Activated gamma-delta T cell treated with Interleukin-2 at 50 U/mL for 16 hours (primary cell): ENCODE results near the gene CPA1.

ENCODE experiments used
- DNase-seq: peaks from one replicate; pipeline ENCODE4 v3.0.0-alpha.2; 2020

Gene CPA1

DNA sequence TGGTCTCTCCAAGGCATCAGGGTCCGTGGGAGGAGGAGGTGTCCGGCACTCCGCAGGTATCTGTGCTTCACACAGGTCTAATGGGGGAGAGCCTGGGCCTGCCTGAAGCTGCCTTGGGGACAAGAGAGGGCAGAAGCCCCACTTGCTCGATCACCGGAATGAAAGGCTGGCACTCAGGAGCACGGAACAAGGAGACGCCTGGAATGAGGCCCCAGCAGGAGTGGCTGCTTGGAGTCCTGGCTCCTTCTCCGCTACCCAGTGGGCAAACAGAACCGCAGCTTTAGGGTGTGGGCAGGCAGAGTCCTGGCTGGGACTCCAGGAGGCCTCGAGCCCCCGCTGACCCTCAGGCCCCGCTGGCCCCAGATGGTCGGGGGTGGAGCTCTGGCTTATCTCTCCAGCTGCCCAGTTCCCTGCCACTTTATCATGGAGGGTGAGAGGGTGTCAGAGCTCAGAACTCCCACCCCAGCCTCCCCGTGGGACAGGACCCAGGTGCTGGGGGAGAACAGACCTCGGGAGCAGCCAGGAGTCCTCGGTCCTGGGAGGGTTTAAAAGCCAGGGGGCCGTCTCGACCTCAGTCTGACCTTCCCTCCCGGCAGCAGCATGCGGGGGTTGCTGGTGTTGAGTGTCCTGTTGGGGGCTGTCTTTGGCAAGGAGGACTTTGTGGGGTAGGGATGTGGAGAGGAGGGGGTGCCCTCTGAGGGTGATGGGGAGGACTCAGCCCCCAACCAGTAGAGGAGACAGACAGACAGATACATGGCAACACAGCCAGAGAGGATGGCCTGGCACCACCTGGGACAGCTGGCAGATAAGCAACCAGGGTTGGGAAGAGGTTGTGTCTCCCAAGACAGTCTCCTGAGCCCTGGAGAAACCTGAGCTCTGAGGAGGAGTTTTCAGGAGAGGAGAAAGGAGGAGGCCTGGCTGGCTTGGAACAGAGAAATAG is at the start of gene CPA1:
CPA1 (plus strand) TSS at position 574 of the 940 bp plus-strand sequence; CDS start at position 601, 27 bp downstream.
- no peak for DNase-seq

- DNase-seq: no peak
Measured at GRCh38 chr7:130332259-130333053, 47.8 kb upstream of the CPA1 start.

DNA sequence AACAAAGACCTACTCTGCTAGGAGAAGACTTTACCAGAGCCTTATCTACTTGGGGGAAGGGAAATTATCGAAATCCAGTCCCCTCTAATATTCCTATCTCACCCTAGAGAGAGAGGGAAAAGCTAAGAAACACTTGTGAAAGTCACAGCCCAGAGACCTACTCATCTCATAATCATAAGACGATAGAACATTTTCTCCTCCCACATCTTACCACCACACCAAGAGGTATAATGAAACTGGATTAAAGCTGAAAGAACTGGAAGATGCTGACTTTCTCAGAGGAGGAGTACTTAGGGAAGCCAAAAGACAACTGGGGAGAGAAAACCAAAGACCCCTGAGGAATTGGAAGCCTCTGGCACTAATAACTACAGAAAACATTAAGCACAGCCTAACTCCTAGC is 46.5 kb upstream of the CPA1 start:
- DNase-seq: no peak

DNA sequence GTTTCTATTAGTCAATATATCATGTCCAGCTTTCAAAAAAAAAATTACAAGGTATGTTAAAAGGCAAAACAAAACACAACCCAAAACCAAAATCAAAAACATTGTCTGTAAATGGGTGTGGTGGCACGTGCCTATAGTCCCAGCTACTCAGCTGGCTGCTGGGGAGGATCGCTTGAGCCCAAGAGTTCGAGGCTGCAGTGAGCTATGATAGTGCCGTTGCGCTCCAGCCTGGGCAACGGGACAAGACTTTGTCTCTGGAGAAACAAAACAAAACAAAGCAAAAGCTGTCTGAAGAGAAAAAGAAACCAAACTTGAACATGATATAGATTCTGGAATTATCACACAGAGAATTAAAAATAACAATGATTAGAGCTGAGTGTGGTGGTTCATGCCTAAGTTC is 46.0 kb upstream of the CPA1 start:
- DNase-seq: no peak

DNA sequence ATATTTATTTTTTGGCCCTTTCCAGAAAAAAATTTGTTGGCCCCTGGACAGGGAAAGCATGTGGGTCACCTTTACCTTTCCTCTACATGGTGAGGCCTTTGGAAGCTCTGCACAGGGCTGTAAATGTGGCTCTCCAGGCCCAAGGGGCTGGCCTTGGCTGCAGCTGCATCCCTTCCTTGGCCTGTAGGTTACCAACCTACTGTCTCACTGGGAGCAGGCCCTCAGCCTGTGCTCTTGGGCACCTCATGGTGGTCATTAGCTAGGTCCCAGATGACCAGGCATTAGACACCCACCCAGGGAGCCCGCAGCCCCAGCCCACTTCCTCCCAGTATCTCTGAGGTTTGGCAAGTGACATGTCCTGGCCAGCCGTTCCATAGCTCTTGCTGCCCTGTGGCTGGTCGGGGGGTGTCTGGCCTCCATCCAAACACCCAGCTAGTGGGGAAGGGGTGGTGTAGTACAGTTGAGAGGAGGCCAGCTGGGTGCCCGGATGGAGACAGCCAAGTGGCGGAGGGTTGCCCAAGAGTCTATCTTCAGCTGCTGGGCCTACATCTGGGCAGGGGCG is 42.8 kb upstream of the CPA1 start:
- no peak for DNase-seq

DNA sequence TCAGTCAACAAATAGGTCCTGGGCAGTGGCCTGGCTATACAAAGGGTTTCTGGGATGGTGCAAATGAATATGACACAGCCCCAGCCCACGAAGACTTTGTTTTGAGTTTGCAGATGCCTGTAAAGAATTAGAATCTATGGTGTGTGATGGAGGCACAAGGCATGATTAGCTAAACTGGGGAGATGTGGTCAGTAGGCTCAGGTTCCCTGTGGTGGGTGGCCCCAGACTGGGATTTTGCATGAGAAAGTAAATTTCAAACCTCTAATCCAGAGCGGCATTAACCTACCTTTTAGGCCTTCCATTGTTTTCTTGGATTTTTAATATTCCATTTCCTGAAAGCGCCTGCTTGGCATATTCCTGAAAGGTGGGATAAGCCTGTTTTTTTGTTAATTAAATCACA is 42.1 kb upstream of the CPA1 start:
- DNase-seq: no peak

DNA sequence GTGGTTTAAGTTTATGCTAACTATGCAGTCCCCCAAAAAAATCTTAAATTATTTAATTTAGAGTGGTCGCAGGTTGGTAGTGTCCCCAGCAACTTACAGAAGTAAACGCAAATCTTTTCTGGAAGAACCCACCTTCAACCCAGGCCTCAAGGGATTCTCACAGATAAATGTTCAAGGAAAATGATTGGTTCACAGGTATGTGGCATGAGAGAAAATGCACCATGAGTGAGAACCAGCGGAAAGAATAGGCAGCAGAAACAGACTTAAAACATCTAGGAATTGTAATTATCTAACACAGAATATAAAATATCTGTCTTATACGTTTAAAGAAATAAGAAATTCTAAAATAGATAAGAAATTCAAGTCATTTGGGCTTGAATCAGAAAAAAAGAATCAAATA is 38.4 kb upstream of the CPA1 start:
- no peak for DNase-seq

GRCh38 chr7:130342701-130343380 is 37.5 kb upstream of the CPA1 start:
- no peak for DNase-seq

DNA sequence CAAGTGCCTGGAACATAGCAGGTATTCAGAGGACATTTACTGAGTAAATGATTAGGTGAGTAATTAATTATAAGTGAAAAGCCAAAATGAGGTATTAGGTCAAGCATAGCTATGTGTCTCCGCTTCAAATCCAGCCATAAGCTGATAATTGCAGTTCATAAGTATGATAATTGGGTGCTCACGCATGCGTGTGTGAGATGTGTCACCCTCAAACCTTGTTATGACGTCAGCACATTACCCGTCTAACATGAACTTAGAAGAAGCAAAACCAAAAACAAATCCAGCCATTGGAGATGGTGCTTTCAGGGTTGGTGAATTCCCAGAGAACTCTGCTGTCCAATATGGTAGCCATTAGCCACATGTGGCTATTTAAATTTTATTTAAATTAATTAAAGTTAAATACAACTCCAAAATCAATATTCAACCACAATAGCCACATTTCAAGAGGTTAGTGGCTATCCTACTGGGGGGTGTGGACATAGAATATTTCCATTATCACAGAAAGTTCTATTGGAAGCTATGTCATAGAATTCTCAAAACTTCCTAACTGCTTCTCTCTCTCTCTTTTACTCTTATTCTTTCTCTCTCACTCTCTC is 35.9 kb upstream of the CPA1 start, which contains the start of gene CPA5:
CPA5 (plus strand) TSS at position 546 of the 596 bp plus-strand sequence. CDS start 1,670 bp downstream, outside the sequence.
- no peak for DNase-seq

GRCh38 chr7:130345136-130345535 is 35.2 kb upstream of the CPA1 start:
- DNase-seq: no peak

- DNase-seq: no peak
Measured at GRCh38 chr7:130345725-130346124, 34.6 kb upstream of the CPA1 start.

- DNase-seq: no peak
Measured at GRCh38 chr7:130346177-130346905, 34.0 kb upstream of the CPA1 start.

DNA sequence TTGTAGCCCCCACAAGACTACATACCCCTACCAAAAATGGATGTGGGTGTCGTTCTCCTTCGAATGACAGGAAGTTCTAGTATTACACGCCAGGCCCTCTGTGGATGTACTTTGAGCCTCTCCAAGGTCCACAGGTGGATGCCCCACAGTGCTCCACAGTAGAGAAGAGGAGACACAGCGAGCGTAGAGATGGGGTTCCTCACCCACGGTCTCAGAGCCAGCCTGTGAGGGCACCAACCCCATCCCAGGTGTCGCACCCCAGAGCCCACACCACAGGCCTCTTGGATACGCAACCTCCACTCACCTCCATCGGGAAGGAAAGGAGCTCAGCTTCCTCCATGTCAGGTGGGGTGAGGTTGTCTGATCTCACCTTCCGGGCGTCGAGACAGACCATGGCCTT is 33.4 kb upstream of the CPA1 start:
- no peak for DNase-seq

DNA sequence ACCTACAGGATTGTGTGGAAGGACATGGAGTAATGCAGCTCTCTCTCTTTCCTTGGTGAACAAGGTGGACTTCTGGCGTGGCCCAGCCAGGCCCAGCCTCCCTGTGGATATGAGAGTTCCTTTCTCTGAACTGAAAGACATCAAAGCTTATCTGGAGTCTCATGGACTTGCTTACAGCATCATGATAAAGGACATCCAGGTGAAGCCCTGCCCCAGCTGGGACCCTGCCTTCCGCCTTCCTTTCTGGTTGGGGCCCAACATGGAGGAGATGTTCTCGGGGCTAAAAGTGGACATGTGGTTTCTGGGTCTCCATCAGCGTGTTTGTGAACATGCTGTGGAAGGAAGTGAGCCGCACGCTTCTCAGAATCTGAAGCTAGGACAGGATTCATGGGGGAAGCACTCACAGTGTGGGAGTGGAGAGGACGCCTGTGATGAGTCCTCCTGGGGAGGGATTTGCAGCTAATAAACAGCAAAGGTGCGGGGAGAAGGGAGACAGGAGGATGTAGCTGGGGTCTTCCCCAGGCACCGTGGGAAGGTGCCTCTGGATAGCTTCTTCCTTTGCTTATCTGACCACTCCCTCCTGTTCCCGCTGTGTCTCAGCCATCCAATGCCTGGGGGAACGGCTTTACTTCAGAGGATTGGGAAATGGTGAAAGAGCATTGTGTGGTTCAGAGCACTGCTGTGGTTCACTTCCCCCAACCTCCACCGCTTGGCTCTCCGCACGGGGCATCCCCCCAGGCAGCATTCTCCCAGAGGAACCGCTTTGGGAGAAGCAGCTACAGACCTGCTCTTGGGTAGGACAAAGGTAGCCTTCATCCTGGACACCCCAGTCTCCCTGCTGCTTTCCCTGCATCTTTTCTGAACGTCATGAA is 30.1 kb upstream of the CPA1 start:
- DNase-seq: no peak

DNA sequence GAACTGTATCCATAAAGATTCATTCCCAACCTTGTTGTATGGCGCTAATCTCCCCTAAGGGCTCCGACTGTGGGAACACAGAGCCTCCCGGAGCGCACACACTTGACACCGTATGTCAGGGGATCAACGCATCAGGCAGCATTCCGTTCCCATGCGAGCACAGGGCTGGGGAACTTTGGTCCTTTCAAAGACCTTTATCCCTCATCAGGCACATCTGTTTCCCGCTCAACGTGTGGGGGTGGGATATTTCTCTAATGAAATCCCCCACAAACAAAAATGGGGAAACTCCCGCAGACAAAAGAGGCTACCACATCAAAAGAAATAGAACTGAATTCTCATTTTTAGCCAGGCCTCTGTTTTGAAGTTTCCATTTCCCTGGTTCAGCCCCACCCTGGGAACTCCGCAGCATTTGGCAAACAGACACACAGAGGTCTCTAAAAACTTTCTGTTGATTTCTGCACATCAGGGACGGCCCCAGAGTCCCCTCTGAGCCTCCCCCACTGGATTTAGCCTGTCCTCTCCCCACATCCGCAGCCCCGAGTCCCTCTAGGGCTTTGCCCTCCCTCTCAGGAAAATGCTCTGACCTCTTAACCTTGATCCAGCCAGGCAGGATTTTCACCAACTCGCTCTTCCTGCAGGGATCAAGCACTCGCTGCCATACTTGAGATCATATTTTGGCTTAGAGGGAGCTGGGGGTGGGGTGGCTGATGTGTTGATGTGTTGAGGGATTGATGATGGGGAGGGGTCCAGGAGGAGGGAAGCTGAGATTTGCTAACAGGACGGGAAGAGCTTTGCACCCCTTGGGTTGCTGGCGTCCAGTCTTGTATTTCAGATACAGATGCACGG is 29.1 kb upstream of the CPA1 start:
- DNase-seq: no peak

GRCh38 chr7:130351791-130352090 is 28.6 kb upstream of the CPA1 start:
- DNase-seq: no peak

DNA sequence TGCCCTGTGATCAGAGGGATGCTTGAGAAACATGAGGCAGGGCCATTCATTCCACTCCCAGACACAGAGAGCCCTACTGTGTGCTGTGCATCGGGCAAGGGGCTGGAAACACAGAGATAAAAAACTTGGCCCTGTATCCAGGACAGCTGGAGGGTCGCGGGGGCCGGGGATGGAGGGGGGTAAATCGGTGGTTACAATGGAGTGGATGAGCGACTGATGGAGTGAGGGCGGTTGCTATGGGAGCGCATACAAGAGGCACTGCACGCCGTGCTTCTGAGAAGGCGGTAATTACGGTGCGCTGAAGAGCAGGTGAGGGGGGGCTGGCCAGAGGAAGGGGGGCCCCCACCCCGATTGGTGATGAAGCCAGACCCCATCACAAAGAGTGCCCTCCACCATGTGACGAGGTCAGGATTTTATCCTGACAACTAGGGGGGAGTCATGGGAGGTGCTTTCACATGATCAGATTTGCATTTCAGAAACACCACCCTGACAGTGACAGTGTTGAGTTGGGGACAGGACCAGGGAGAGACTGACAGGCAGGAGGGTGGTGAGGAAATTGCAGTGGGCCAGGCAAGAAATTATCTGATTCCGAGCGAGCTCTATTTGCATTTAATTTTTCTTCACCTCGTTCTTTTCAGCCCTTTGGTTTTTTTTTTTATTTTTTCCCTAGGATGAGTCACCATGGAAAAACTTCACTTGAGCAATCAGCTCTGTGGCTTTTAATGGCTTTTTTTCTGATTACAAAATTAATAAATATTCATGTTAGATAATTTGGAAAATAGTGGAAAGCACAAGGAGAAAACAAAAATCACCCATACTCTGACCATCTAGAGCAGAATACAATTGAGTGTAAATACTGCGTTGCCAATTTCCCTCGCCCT is 27.9 kb upstream of the CPA1 start:
- no peak for DNase-seq

DNA sequence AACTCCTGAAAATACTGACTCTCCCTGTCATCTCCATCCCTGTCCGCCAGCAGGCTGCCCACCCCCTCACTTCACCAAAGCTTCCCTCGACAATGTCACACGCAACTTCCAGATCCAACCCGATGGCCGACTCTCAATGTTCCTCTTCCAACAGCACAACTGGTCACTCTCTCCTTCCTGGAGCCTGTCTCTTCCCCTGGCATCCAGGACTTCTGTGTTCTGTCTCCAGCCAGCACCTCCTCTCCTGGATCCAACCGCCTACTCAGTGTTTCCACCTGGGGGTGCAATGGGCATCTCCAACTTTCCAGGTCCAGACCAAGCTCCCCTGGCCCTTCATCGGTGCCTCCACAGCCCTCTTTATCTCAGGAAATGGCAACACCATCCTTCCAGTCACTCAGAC is 27.1 kb upstream of the CPA1 start:
- no peak for DNase-seq
